Right cardiac atrium (tissue), 5 donors: Measurements from ENCODE around the gene PPP1R3G. TPM values are rescaled to one million over a fixed set of nuclear protein-coding genes. Genes with fewer than 3 reads are reported as not detected.

Experiments used
- ATAC-seq, 2 donors: fragments of 200-7000 bp; cut with Tn5 transposase; one replicate each; pipeline versions ENCODE4 v1.8.0 to v1.9.1; 2020; ENCODE audit warnings: moderate library complexity in 2 of 2, mild to moderate bottlenecking in 1 of 2
- DNase-seq, 3 donors: peaks; one replicate each; pipeline ENCODE4 v3.0.0-alpha.2; 2020
- H3K27ac ChIP-seq: one replicate; pipeline ENCODE4 v1.5.1; 2013; ENCODE audit warnings: mild to moderate bottlenecking, low read length, control low read depth, moderate library complexity
- H3K27me3 ChIP-seq: one replicate; pipeline ENCODE4 v1.6.1; 2013; ENCODE audit not compliant: control insufficient read depth, insufficient read depth
- H3K4me1 ChIP-seq: one replicate; pipeline ENCODE4 v1.6.1; 2013; ENCODE audit warnings: low read length; ENCODE audit not compliant: control insufficient read depth, insufficient read depth
- H3K4me3 ChIP-seq: one replicate; pipeline ENCODE4 v1.5.1; 2013; ENCODE audit warnings: low read length, control low read depth
- H3K9me3 ChIP-seq: one replicate; pipeline ENCODE4 v1.6.1; 2013; ENCODE audit warnings: low read length; ENCODE audit not compliant: control insufficient read depth
- WGBS: extraction: QIAGEN DNeasy Blood & Tissue Kit; methylation state at CpG from one replicate; pipeline ENCODE4 v1.1.7; 2013; 5-methylcytosine and 5-hydroxymethylcytosine counted together
- intact Hi-C, 4 donors: fragments of 100-400 bp; cut with DNase I; formaldehyde crosslinking; loops; one replicate each; pipeline versions ENCODE4 v1.11.0 to v1.14.0; 2022 to 2023
- polyA plus RNA-seq: library from polyadenylated mRNA; stranded (reverse); fragments of 200-250 nt; gene quantifications from one replicate; pipeline ENCODE4 v1.2.3, GENCODE V29; 2013
- total RNA-seq, 4 donors: library from RNA; stranded (reverse); fragmentation: NEBNext Ultra II Directional; extraction: Animal tissue kit (Norgen Biotek cat#: 25700); gene quantifications; one replicate each; pipeline ENCODE4 v1.2.1, GENCODE V29; 2021
- donor health status: healthy with polysubstance abuse.
- donor health status: DM: no; HTN: yes; CAD: no.
- donor health status: DM: no; HTN: no; CAD: no.
- donor health status: DM: no; HTN: yes; CAD: no; lungs with severe emphysema.
- donor health status: DM: yes; HTN: yes; CAD: no.

The PPP1R3G gene
- total and polyA plus RNA-seq, 5 donors, result 6.7 to 19.5 (median 14.2) TPM

DNA sequence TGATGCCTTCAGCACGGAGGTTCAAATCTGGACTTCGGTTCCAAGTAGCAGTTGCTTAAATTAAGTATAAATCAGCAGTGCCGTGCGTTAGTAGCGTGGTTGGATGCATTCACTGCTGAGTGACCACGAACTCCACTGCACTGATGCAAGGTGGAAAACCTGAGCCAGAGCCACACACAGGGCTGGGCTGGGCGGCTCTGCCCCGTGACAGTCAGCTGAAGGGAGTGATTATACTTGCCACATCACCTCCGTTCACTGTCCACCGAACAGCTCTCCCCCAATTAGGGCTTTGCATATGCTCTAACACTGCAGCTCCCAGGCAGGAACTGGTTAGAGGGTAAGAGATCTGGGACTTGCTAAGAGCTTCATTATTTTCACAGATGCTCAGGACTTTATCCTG, 22.2 kb downstream of the PPP1R3G start:
- WGBS, result 69% methylated on average over 10 of the region's 10 CpGs
- ATAC-seq (peak; percentile 75 to 78), DNase-seq (no peak)
- no peaks in the 10 kb centered on the region for H3K9me3 ChIP-seq
- H3K27ac ChIP-seq, result peak overlapping the region; percentile 88
- no peak overlapping the region for H3K4me3 ChIP-seq
- peaks cover 3% of the 10 kb centered on the region for H3K4me1 ChIP-seq
- no peaks in the 10 kb centered on the region for H3K27me3 ChIP-seq
- intact Hi-C loops, result no loop called here

DNA sequence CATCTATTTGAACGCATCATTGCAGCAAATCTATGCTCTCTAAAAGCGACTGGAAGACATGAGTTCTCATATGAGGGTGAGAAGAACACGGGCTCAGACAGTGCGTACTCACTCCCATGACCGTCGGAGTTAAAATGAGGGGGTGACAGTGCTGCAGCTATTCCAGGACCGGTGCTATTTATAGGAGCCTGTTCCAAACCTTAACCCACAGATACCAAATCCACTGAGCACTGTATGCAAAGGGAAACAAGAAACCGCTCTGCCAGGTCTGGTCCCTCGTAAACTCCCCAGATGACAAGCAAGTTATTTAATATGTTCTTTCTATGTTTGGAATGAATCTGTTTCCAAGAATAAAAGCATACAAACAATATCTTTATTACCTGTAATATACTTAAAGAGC, 22.9 kb downstream of the PPP1R3G start:
- no peaks in the 10 kb centered on the region for H3K27me3 ChIP-seq
- peak overlapping the region; percentile 88 for H3K27ac ChIP-seq
- ATAC-seq (peak; percentile 86), DNase-seq (no peak)
- no peaks in the 10 kb centered on the region for H3K9me3 ChIP-seq
- intact Hi-C loops, result no loop called here
- WGBS, result 56% methylated on average over 9 of the region's 9 CpGs
- H3K4me3 ChIP-seq, result no peak overlapping the region
- peaks cover 3% of the 10 kb centered on the region for H3K4me1 ChIP-seq

- intact Hi-C loops, result no loop called here
- H3K4me3 ChIP-seq, result no peak overlapping the region
- WGBS, result 80% methylated on average over 6 of the region's 6 CpGs
- H3K27me3 ChIP-seq, result no peaks in the 10 kb centered on the region
- peak overlapping the region; percentile 28 for H3K27ac ChIP-seq
- DNase-seq, result no peak
- H3K9me3 ChIP-seq, result no peaks in the 10 kb centered on the region
- H3K4me1 ChIP-seq, result peaks cover 3% of the 10 kb centered on the region
- peak in 1 of 2 donors; percentile 4 for ATAC-seq
Measured at GRCh38 chr6:5108536-5109150, 23.5 kb downstream of the PPP1R3G start.

GRCh38 chr6:5109436-5109835, 24.3 kb downstream of the PPP1R3G start:
- no peaks in the 10 kb centered on the region for H3K9me3 ChIP-seq
- H3K4me3 ChIP-seq, result no peak overlapping the region
- WGBS, result 86% methylated on average over 10 of the region's 10 CpGs
- intact Hi-C loops, result no loop called here
- H3K27ac ChIP-seq, result peak overlapping the region; percentile 21
- no peak for DNase-seq
- H3K27me3 ChIP-seq, result no peaks in the 10 kb centered on the region
- H3K4me1 ChIP-seq, result peaks cover 3% of the 10 kb centered on the region
- ATAC-seq, result no peak

DNA sequence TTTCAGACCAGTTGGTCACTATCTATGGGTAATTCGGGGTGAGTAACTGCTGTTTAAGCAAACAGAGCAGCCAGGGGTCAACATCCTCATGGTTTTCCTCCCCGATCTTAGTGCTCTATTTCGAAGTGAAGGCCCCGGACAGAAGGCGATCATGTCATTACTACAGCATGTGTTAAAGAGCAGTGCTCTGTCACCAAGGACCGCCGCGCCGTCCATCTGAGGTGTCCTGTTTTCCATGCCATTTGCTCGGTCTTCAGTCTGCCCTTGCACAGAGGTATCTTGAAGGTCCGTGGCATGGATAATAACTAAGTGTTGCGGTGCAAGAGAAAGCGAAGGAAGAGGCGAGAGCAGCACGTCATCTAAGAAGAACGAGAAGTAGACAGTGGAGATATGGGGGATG, 25.1 kb downstream of the PPP1R3G start:
- Histone ChIP-seq H3K9me3 (no peaks in the 10 kb centered on the region), H3K27me3 (no peaks in the 10 kb centered on the region), H3K4me3 (no peak overlapping the region), H3K4me1 (peaks cover 3% of the 10 kb centered on the region), H3K27ac (no peak overlapping the region)
- no peak for DNase-seq
- 89% methylated on average over 16 of the region's 16 CpGs for WGBS
- intact Hi-C loops, result loop anchor here in 1 of 4 donors (10.0 kb wide), 1 partner anchor 55 kb away; no protein-coding TSS in a partner anchor
- ATAC-seq, result no peak

DNA sequence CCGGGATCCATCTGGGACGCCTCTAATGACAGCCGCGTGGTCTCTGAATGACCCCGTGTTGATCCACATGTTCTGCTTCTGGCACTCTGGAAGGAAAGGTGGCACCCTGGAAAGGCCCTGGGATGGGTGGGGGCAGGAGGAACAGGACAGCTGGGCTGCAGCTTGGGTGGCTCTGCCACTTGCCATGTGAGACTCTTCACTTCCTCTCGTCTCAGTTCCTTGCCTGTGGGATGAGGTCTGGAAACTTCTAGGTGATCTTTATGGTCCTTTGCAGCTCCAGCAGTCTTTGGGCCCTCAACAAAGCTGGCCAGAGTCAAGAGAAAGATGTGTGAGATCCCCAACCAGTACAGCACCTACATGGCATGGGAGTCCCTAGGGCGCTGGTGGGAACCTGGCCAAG, 26.5 kb downstream of the PPP1R3G start:
- no peak overlapping the region for H3K4me3 ChIP-seq
- intact Hi-C loops, result loop anchor here in 1 of 4 donors (10.0 kb wide), 1 partner anchor 57 kb away; no protein-coding TSS in a partner anchor
- DNase-seq (no peak), ATAC-seq (no peak)
- 72% methylated on average over 7 of the region's 7 CpGs for WGBS
- H3K4me1 ChIP-seq, result peaks cover 3% of the 10 kb centered on the region
- H3K27ac ChIP-seq, result no peak overlapping the region
- H3K27me3 ChIP-seq, result no peaks in the 10 kb centered on the region
- H3K9me3 ChIP-seq, result no peaks in the 10 kb centered on the region

DNA sequence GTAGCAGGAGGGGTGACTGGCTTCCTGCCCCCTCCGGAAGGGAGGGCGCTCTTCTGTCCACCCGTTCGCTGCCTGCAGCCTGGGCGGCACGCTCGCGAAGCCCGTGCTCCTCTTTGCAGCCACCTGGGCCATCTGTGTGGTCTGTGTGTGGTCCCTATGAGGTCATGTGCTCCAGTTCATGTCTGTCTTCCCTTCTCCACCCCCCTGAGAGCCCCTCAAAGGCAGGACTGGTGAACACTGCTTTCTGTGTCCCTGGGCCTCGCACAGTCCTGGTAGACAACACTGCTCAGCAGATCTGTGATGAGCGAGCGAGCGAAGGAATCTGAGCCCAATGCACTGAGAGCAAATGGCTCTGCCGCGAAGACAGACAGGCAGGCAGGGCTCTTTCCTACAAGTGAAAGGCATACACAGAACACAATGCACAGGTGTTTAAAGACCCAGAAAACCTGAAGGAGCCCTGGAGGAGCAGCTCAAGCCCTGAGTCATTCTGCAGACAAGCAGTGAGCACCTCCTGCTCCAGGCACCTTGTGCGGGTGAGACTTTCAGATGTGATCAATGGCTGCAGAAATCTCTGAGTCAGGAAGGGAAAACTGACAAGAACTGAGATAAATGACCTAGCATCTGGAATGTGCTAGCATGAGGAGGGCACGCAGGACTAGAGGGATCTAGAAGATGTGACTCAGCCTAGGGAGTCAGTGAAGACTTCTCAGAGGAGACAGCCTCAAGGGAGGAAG, 27.1 kb downstream of the PPP1R3G start:
- Histone ChIP-seq H3K4me3 (no peak overlapping the region), H3K4me1 (peaks cover 3% of the 10 kb centered on the region), H3K27ac (no peak overlapping the region), H3K27me3 (no peaks in the 10 kb centered on the region), H3K9me3 (no peaks in the 10 kb centered on the region)
- WGBS, result 78% methylated on average over 17 of the region's 17 CpGs
- intact Hi-C loops, result loop anchor here in 1 of 4 donors (10.0 kb wide), 1 partner anchor 57 kb away; no protein-coding TSS in a partner anchor
- ATAC-seq (no peak), DNase-seq (no peak)

DNA sequence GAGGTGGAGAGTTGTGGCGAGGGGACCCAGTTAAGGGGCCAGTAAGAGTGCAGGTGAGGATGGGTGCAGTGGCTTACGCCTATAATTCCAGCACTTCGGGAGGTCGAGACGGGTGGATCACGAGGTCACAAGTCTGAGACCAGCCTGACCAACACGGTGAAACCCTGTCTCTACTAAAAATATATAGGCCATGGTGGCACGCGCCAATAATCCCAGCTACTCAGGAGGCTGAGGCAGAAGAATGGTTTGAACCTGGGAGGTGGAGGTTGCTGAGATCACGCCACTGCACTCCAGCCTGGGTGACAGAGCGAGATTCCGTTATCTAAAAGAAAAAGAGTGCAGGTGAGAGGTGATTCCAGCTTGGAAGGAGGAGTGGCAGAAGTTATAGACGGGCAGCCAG, 28.0 kb downstream of the PPP1R3G start:
- intact Hi-C loops, result loop anchor here in 1 of 4 donors (10.0 kb wide), 1 partner anchor 58 kb away; no protein-coding TSS in a partner anchor
- Histone ChIP-seq H3K4me1 (peaks cover 3% of the 10 kb centered on the region), H3K4me3 (no peak overlapping the region), H3K9me3 (no peaks in the 10 kb centered on the region), H3K27me3 (no peaks in the 10 kb centered on the region), H3K27ac (no peak overlapping the region)
- DNase-seq (no peak), ATAC-seq (no peak)
- WGBS, result 98% methylated on average over 13 of the region's 13 CpGs

DNA sequence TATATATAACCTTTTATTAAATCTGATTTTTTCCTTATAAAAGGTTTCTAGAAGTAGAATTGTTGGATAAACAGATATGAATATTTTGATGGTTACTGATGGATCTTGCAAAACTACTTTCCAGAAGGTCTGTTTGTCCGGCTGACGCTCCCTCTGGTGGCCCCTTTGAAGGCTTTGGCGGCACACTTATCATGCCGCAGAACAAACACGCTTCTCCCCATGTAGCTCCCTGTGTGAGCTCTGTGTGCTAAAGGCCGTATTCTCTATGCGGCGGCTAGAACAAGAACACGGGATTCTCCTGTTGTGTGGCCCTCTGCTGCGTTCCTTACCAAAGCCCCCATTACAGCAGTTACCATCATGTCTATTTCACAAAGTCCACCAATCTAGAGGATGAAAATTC, 30.0 kb downstream of the PPP1R3G start:
- Histone ChIP-seq H3K4me1 (peaks cover 3% of the 10 kb centered on the region), H3K4me3 (no peak overlapping the region), H3K27ac (no peak overlapping the region), H3K9me3 (no peaks in the 10 kb centered on the region), H3K27me3 (no peaks in the 10 kb centered on the region)
- DNase-seq (no peak), ATAC-seq (peak in 1 of 2 donors; percentile 47)
- intact Hi-C loops, result loop anchor here in 1 of 4 donors (10.0 kb wide), 1 partner anchor 60 kb away; no protein-coding TSS in a partner anchor
- WGBS, result 80% methylated on average over 10 of the region's 10 CpGs

DNA sequence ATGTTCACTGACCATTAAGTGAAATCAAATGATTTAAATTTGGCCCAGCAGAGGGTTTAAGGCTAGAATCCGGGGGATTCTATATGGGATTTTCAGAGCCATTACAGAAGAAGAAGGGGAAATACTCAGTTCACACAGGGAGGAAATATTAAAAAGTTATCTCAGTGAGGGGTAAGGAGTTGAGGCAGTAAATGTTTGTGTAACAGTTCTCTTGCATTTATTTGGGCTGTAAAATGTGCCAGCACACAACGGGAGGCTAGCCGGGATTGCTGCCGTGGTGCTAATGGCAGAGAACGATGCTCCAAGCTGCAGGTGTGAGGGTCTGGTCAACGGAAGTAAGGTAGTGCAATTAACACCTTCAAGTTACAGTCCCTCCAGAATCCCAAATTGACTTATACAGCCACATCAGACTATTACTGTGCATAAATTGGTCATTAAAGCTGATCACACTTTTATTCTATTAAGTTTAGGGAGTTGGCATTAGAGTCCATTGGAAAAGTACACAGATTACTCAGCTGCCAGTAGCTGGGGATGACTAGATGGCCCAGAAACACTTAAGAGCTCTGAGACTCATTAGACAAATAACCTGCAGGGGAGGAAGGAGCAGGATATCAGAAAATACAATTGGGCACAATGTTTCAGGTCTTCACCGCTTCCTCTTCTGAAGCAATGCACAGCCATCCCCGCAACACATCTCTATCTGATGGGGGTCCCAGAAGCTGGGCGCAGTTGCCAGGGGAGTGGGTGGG, 31.3 kb downstream of the PPP1R3G start:
- H3K27ac ChIP-seq, result no peak overlapping the region
- ATAC-seq (no peak), DNase-seq (no peak)
- H3K9me3 ChIP-seq, result no peaks in the 10 kb centered on the region
- no peaks in the 10 kb centered on the region for H3K27me3 ChIP-seq
- peaks cover 3% of the 10 kb centered on the region for H3K4me1 ChIP-seq
- 89% methylated on average over 9 of the region's 9 CpGs for WGBS
- H3K4me3 ChIP-seq, result no peak overlapping the region
- intact Hi-C loops, result loop anchor here in 1 of 4 donors (10.0 kb wide), 1 partner anchor 62 kb away; no protein-coding TSS in a partner anchor
